Mucosa of gallbladder (tissue), 1 donor: Measurements from ENCODE around the gene IFT20. TPM values are rescaled to one million over a fixed set of nuclear protein-coding genes. Genes with fewer than 3 reads are reported as not detected.
"Not testable (repeated sequence)": the region's sequence is repeated elsewhere in the genome, so short reads cannot be mapped to it uniquely, and the experiment has no call there.

ENCODE experiments used
- DNase-seq: peaks from one replicate; pipeline ENCODE4 v3.0.0-alpha.2; 2020; ENCODE audit warnings: low spot score
- total RNA-seq: library from RNA; stranded (reverse); gene quantifications from one replicate; pipeline ENCODE4 v1.2.1, GENCODE V29; 2021
- donor health status: DM: no; HTN: no; CAD: no.

The IFT20 gene
- total RNA-seq, 1 donor from 2014 or later = 50.1 TPM

GRCh38 chr17:28315846-28316705 is 19.2 kb downstream of the IFT20 start:
- no peak for DNase-seq

DNA sequence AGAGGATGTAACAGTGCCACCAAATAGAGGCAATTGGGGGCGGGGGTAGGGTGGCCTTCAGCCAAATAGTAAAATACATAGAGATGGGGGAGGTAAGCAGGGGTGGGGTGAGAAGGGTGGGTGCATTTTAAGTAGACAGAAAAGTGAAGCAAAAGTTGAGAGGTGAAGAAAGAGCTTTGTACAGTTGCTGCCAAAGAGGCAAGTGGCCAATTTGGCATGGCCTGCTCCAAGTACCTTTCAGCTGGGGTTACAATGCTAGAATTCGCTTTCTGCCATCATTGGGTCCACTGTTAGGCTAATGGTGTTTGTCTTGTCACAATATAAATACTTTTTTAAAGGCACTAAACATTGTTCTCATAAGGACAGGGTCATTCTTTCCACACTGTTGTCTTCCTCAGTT is 21.4 kb downstream of the IFT20 start:
- no peak for DNase-seq

- DNase-seq = no peak
These were observed 28.3 kb downstream of the IFT20 start for GRCh38 chr17:28306954-28307401.

GRCh38 chr17:28298449-28298848 is 36.8 kb downstream of the IFT20 start:
- DNase-seq = no peak

- DNase-seq = no peak
These were observed 39.3 kb downstream of the IFT20 start for GRCh38 chr17:28295677-28296578.

- DNase-seq = no peak
These were observed 41.3 kb downstream of the IFT20 start for GRCh38 chr17:28293994-28294393.

DNA sequence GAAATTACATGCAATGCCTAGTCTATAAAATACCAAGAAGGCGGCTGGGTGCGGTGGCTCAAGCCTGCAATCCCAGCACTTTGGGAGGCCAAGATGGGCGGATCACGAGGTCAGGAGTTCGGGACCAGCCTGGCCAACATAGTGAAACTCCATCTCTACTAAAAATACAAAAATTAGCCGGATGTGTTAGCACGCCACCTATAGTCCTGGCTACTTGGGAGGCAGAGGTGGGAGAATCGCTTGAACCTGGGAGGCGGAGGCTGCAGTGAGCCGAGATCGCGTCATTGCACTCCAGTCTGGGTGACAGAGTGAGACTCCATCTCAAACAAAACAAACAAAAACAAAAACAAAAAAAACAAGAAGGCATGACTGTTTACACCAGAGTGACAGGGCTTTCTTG is 42.4 kb downstream of the IFT20 start:
- DNase-seq = not testable (repeated sequence)

DNA sequence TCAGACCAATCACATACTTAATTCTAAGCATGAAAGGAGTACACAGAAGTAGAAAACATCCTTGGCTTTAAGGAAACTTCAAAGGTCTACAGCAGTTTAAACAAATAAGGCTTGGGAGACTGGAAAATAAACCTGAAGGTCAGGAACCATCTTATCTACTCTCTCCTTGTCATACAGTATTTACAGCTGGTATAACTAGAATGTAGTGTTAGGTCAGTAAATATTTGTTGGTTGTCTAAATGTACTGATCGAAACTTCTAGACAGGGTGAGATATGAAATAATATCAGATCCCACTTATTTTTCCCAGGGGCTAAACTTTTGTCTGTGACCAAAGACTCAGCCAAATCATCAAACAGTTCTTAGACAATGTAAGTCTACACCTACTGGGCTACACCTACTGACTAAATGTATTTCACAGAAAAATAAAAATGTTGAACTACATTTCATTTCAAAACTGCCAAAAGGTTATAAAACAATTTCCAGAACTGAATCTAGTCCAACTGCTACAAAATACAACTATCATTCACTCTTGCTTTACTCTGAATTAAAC is 43.4 kb downstream of the IFT20 start:
- DNase-seq = no peak

DNA sequence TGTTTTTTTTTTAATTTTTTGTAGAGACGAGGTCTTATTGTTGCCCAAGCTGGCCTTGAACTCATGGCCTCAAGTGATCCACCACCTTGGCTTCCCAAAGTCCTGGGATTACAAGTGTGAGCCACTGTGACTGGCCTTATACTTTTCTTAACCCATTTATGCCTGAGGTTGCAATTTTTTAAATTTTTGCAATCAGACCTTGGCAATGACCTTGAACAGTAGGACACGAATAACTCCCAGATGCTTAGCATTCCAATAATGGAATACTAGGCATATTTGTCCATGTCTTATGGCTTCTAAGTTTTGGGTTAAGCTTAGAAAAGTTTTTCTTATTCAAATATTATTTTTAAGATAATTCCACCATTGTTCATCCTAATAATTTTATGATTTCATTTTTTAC is 44.6 kb downstream of the IFT20 start:
- DNase-seq = no peak

GRCh38 chr17:28285965-28286364 is 49.3 kb downstream of the IFT20 start:
- DNase-seq = no peak

- DNase-seq = no peak
These were observed 52.7 kb downstream of the IFT20 start for GRCh38 chr17:28282596-28282995.

- DNase-seq = no peak
These were observed 54.4 kb downstream of the IFT20 start for GRCh38 chr17:28280826-28281225.

DNA sequence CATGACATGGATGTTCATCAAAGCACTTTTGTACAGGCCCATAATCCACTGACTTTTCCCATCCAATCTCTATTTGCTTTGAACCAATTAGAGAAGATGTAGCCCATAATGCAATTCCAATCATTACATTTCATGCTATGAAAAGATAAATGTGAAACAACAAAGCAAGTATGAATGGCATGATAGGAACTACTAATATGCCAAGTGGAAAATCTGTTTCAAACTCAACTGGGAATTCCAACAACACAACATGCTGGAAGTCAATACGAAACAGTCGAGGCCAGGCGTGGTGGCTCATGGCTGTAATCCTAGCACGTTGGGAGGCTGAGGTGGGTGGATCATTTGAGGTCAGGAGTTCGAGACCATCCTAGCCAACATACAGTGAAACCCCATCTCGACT is 55.9 kb downstream of the IFT20 start:
- DNase-seq = no peak

Other genes starting within 250 kb of the IFT20 start
- gene TMEM97, start 16.3 kb downstream of the IFT20 start, total RNA-seq = 65.7 TPM
- gene TNFAIP1, start 289 bp upstream of the IFT20 start, total RNA-seq = 60.2 TPM
- 88.8 TPM for gene POLDIP2, start 22.1 kb upstream of the IFT20 start, total RNA-seq
- not detected for gene SEBOX, start 29.7 kb upstream of the IFT20 start, total RNA-seq
- gene VTN, start 34.8 kb upstream of the IFT20 start, total RNA-seq = 424 TPM
- 27.8 TPM for gene SARM1, start 36.2 kb upstream of the IFT20 start, total RNA-seq
- 46.2 TPM for gene SLC46A1, start 70.7 kb upstream of the IFT20 start, total RNA-seq
- gene SLC13A2, start 138.2 kb upstream of the IFT20 start, total RNA-seq = 55.0 TPM
- gene FOXN1, start 170.9 kb upstream of the IFT20 start, total RNA-seq = 0.06 TPM
- gene UNC119, start 217.2 kb upstream of the IFT20 start, total RNA-seq = 44.0 TPM
- 65.9 TPM for gene PIGS, start 236.1 kb upstream of the IFT20 start, total RNA-seq
- gene ALDOC, start 241.4 kb upstream of the IFT20 start, total RNA-seq = 39.8 TPM